Transverse colon (tissue), 4 donors: Measurements from ENCODE around the gene GGT5. TPM values are rescaled to one million over a fixed set of nuclear protein-coding genes. Genes with fewer than 3 reads are reported as not detected.

Source experiments
- DNase-seq: peaks from one replicate; pipeline ENCODE4 v3.0.0-alpha.2; 2019
- H3K27ac ChIP-seq, 4 donors: fragments of 200-600 bp; sonication (generic); 2 replicates each; pipeline ENCODE4 v1.5.1; 2016 to 2018; ENCODE audit warnings: inconsistent platforms in 4 of 4
- H3K27me3 ChIP-seq: fragments of 200-600 bp; sonication (generic); 2 replicates; pipeline ENCODE4 v1.5.1; 2017; ENCODE audit warnings: inconsistent platforms
- H3K36me3 ChIP-seq, 4 donors: fragments of 200-600 bp; sonication (generic); 2 replicates each; pipeline ENCODE4 v1.5.1; 2017 to 2019; ENCODE audit warnings: inconsistent platforms in 4 of 4
- H3K4me1 ChIP-seq, 4 donors: fragments of 200-600 bp; sonication (generic); 2 replicates each; pipeline ENCODE4 v1.5.1; 2017 to 2020; ENCODE audit warnings: inconsistent platforms in 4 of 4
- H3K4me3 ChIP-seq, 4 donors: fragments of 200-600 bp; sonication (generic); 1 replicate in 1 of 4; 2 replicates in 3 of 4; pipeline versions ENCODE4 v1.5.1 to v1.6.1; 2017 to 2019; ENCODE audit warnings: inconsistent platforms in 4 of 4
- H3K9me3 ChIP-seq, 2 donors: fragments of 200-600 bp; sonication (generic); 2 replicates each; pipeline ENCODE4 v1.5.1; 2017 to 2019; ENCODE audit warnings: inconsistent platforms in 2 of 2
- CTCF ChIP-seq, 5 experiments: fragments of 200-600 bp in 3 of 5; fragments of 450-650 bp in 2 of 5; sonication (generic) in 3 of 5; IDR thresholded peaks; 1 replicate in 2 of 5; 2 replicates in 3 of 5; pipeline ENCODE4 v1.5.1; 2016 to 2017; ENCODE audit warnings: antibody characterized with exemption in 5 of 5, inconsistent platforms in 3 of 5, mild to moderate bottlenecking in 2 of 5, moderate library complexity in 1 of 5
- EP300 ChIP-seq: sonication (generic); formaldehyde crosslinking; IDR thresholded peaks from one replicate; pipeline ENCODE4 v1.6.1; 2017; ENCODE audit warnings: antibody characterized with exemption, low read depth
- POLR2A ChIP-seq: fragments of 450-650 bp; IDR thresholded peaks from one replicate; pipeline ENCODE4 v1.6.1; 2016; ENCODE audit warnings: antibody characterized with exemption, mild to moderate bottlenecking, moderate library complexity
- POLR2AphosphoS5 ChIP-seq, 3 donors: sonication (generic); formaldehyde crosslinking; IDR thresholded peaks; one replicate each; pipeline ENCODE4 v1.6.1; 2016; ENCODE audit warnings: antibody characterized with exemption in 3 of 3
- WGBS, 2 donors: methylation state at CpG; one replicate each; pipeline ENCODE4 v1.1.5; 2018; ENCODE audit warnings: low coverage in 1 of 2; 5-methylcytosine and 5-hydroxymethylcytosine counted together
- in situ Hi-C, 4 donors: fragments of 200-750 bp; cut with MboI; loops; one replicate each; pipeline versions ENCODE4 v1.15.0 to v1.15.1; 2017; ENCODE audit warnings: low sequenced_read_pairs in 3 of 4, low pct_ligation_motif_present in 1 of 4, low pct_unique_long_range_greater_than_20kb in 1 of 4
- intact Hi-C: fragments of 100-400 bp; cut with DNase I; formaldehyde crosslinking; loops from one replicate; pipeline ENCODE4 v1.15.1; 2023; ENCODE audit warnings: low total_unique reads
- total RNA-seq, 4 donors: library from RNA; depleted of rRNA; stranded (reverse); fragments of >200 nt; gene quantifications; one replicate each; pipeline ENCODE4 v1.1.0, GENCODE V29; 2016

Gene GGT5
- total RNA-seq, 4 donors from 2014 or later, result 4.1 to 15.4 (median 9.1) TPM

GRCh38 chr22:24170632-24171031 lies 74.2 kb downstream of the GGT5 start:
- DNase-seq, result no peak
- Histone ChIP-seq H3K27me3 (no peaks in the 10 kb centered on the region), H3K27ac (peak overlapping the region in 1 of 4 donors; percentile 17), H3K36me3 (peaks cover 0 to 30% (median 12%) of the 10 kb centered on the region in 4 donors), H3K9me3 (no peaks in the 10 kb centered on the region), H3K4me1 (peaks cover 0 to 9% (median 4%) of the 10 kb centered on the region in 4 donors), H3K4me3 (no peak overlapping the region)
- in situ Hi-C loops, result loop anchor here in 1 of 4 donors (10.0 kb wide), 1 partner anchor 66 kb away; no protein-coding TSS in a partner anchor
- TF ChIP-seq CTCF (IDR thresholded peaks at IDR 0.05) (no peak), POLR2AphosphoS5 (IDR thresholded peaks at IDR 0.05) (no peak), POLR2A (no peak), EP300 (no peak)
- 94% methylated on average over 4 of the region's 5 CpGs; no CpG with 5 or more reads in 1 of the 2 donors for WGBS, 2 donors
- intact Hi-C loops, result no loop called here

GRCh38 chr22:24170188-24170587 lies 74.7 kb downstream of the GGT5 start:
- Histone ChIP-seq H3K27ac (peak overlapping the region in 1 of 4 donors; percentile 17), H3K9me3 (no peaks in the 10 kb centered on the region), H3K4me3 (no peak overlapping the region), H3K4me1 (peaks cover 0 to 9% (median 4%) of the 10 kb centered on the region in 4 donors), H3K27me3 (no peaks in the 10 kb centered on the region), H3K36me3 (peaks cover 0 to 30% (median 15%) of the 10 kb centered on the region in 4 donors)
- intact Hi-C loops (no loop called here), in situ Hi-C loops (loop anchor here in 1 of 4 donors (10.0 kb wide), 1 partner anchor 65 kb away; no protein-coding TSS in a partner anchor)
- TF ChIP-seq POLR2A, result no peak
- no peak for TF ChIP-seq POLR2AphosphoS5 (IDR thresholded peaks at IDR 0.05)
- TF ChIP-seq EP300, result no peak
- TF ChIP-seq CTCF (IDR thresholded peaks at IDR 0.05), result no peak
- DNase-seq, result no peak
- 85% methylated on average over 12 of the region's 12 CpGs; no CpG with 5 or more reads in 1 of the 2 donors for WGBS, 2 donors

Other genes starting within 250 kb of the GGT5 start
- gene GSTT4, start 239.6 kb downstream of the GGT5 start, total RNA-seq, result not detected
- gene CABIN1, start 233.8 kb downstream of the GGT5 start, total RNA-seq, result 100 to 1,000 TPM in 1 of 4 donors, 10 to 100 TPM in 3; 68.6 to 178 (median 79.6) TPM
- 10 to 100 TPM in 1 of 4 donors, 1 to 10 TPM in 2, under 1 TPM in 1; 0.37 to 67.7 (median 3.8) TPM for gene SUSD2, start 63.6 kb downstream of the GGT5 start, total RNA-seq
- gene SPECC1L, start 25.7 kb upstream of the GGT5 start, total RNA-seq, result 100 to 1,000 TPM in 1 of 4 donors, 10 to 100 TPM in 3; 50.4 to 125 (median 68.0) TPM
- gene ADORA2A, start 182.5 kb upstream of the GGT5 start, total RNA-seq, result 1 to 10 TPM in 3 of 4 donors, not detected in 1; 3.0 to 6.2 (median 3.0) TPM